ENCODE results near the gene CNKSR3. TPM values are rescaled to one million over a fixed set of nuclear protein-coding genes. Genes with fewer than 3 reads are reported as not detected.
A peak's percentile ranks its signal among the peaks of the same experiment; 100 is the strongest.

The CNKSR3 gene
- total and polyA plus RNA-seq, 2 donors from 2014 or later: 13.8 to 63.1 TPM

DNA sequence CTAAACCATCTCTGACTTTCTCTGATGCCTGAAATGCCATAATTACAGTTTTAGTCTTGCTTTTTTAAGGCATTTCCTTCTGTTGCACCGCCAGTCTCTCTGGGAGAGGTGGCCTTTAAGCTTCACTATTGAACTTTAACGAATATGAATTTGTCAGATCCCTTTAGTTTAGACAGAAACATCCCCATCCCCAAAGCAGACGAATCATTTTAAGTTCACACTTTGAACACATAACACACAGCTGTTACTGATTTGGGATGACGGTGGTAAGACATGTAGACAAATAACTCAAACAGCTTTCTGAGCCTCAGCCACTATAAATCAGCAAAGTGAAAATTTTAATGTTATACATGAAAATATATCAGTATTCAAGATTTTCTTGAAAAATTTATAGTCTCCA lies 146.7 kb downstream of the CNKSR3 start:
- intact Hi-C loops (cut with DNase I): no loop called here
- Histone ChIP-seq H3K9me3 (ENCODE audit: control insufficient read depth in 2 of 3, insufficient read depth in 1 of 3, low read length in 3 of 3) (no peaks in the 10 kb centered on the region), H3K27ac (ENCODE audit: low read depth in 2 of 2, low read length in 2 of 2) (no peak overlapping the region), H3K4me3 (ENCODE audit: low read length in 3 of 3) (no peak overlapping the region), H3K36me3 (ENCODE audit: control insufficient read depth in 2 of 3, insufficient read depth in 3 of 3, low read length in 3 of 3) (no peaks in the 10 kb centered on the region), H3K9ac (ENCODE audit: low read length in 3 of 3) (no peak overlapping the region), H3K4me1 (ENCODE audit: control insufficient read depth in 2 of 3, insufficient read depth in 2 of 3, low read depth in 1 of 3, low read length in 3 of 3) (no peaks in the 10 kb centered on the region), H3K27me3 (ENCODE audit: control insufficient read depth, insufficient read depth, low read length) (no peaks in the 10 kb centered on the region)
- FAIRE-seq: no peak
- DNase-seq: peak in 1 of 5 donors; percentile 65
- TF ChIP-seq, protein P1, sequence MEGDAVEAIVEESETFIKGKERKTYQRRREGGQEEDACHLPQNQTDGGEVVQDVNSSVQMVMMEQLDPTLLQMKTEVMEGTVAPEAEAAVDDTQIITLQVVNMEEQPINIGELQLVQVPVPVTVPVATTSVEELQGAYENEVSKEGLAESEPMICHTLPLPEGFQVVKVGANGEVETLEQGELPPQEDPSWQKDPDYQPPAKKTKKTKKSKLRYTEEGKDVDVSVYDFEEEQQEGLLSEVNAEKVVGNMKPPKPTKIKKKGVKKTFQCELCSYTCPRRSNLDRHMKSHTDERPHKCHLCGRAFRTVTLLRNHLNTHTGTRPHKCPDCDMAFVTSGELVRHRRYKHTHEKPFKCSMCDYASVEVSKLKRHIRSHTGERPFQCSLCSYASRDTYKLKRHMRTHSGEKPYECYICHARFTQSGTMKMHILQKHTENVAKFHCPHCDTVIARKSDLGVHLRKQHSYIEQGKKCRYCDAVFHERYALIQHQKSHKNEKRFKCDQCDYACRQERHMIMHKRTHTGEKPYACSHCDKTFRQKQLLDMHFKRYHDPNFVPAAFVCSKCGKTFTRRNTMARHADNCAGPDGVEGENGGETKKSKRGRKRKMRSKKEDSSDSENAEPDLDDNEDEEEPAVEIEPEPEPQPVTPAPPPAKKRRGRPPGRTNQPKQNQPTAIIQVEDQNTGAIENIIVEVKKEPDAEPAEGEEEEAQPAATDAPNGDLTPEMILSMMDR (IDR thresholded peaks at IDR 0.05; ENCODE audit: borderline replicate concordance, extremely low read depth, insufficient read depth): no peak

DNA sequence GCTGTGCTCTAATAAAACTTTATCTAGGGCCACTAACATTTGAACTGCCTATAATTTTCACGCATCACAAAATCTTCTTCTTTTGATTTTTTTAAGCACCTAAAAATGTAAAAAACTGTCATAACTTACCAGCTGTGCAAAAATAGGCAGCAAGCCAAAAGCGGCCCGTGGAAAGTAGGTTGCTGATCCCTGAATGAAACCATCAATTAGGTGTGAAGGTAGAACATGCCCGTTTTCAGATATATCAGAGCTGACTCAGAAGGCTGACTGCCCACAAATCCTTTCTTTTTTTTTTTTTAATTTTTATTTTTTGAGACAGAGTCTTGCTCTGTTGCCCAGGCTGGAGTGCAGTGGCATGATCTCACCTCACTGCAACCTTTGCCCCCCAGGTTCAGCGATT lies 149.0 kb downstream of the CNKSR3 start:
- DNase-seq (no peak), FAIRE-seq (no peak)
- H3K4me1 ChIP-seq (ENCODE audit: control insufficient read depth in 2 of 3, insufficient read depth in 2 of 3, low read depth in 1 of 3, low read length in 3 of 3): no peaks in the 10 kb centered on the region
- H3K27ac ChIP-seq (ENCODE audit: low read depth in 2 of 2, low read length in 2 of 2): no peak overlapping the region
- no peaks in the 10 kb centered on the region for H3K27me3 ChIP-seq (ENCODE audit: control insufficient read depth, insufficient read depth, low read length)
- intact Hi-C loops (cut with DNase I): no loop called here
- no peak overlapping the region for H3K4me3 ChIP-seq (ENCODE audit: low read length in 3 of 3)
- TF ChIP-seq, protein P1 (IDR thresholded peaks at IDR 0.05; ENCODE audit: borderline replicate concordance, extremely low read depth, insufficient read depth): no peak
- H3K9me3 ChIP-seq (ENCODE audit: control insufficient read depth in 2 of 3, insufficient read depth in 1 of 3, low read length in 3 of 3): no peaks in the 10 kb centered on the region
- no peak overlapping the region for H3K9ac ChIP-seq (ENCODE audit: low read length in 3 of 3)
- no peaks in the 10 kb centered on the region for H3K36me3 ChIP-seq (ENCODE audit: control insufficient read depth in 2 of 3, insufficient read depth in 3 of 3, low read length in 3 of 3)

DNA sequence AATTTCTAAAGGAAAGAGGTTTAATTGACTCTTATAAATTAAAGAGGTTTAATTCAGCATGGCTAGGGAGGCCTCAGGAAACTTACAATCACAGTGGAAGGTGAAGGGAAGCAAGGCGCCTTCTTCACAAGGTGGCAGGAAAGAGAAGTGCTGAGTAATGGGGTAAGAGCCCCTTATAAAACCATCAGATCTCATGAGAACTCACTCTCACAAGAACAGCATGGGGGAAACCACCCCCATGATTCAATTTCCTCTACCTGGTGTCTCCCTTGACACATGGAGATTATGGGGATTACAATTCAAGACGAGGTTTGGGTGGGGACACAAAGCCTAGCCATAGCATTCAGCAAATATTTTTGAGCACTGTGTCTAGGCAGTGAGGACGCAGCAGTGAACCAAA lies 150.0 kb downstream of the CNKSR3 start:
- no peak for FAIRE-seq
- TF ChIP-seq, protein P1 (IDR thresholded peaks at IDR 0.05; ENCODE audit: borderline replicate concordance, extremely low read depth, insufficient read depth): no peak
- no peaks in the 10 kb centered on the region for H3K27me3 ChIP-seq (ENCODE audit: control insufficient read depth, insufficient read depth, low read length)

DNA sequence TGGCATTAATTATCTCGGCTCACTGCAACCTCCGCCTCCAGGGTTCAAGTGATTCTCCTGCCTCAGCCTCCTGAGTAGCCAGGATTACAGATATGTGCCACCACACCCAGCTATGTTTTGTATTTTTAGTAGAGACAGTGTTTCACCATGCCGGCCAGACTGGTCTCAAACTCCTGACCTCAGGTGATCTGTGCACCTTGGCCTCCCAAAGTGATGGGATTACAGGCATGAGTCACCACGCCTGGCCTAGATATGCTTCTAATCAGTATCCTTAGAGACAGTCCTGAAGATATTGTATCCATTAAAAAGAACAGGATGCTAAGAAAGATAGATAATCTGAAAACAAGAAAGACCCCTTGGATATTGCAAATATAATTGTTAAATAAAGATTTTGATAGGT lies 150.8 kb downstream of the CNKSR3 start:
- FAIRE-seq: no peak
- DNase-seq: no peak
- H3K4me3 ChIP-seq (ENCODE audit: low read length in 3 of 3): no peak overlapping the region
- intact Hi-C loops (cut with DNase I): no loop called here
- H3K9me3 ChIP-seq (ENCODE audit: control insufficient read depth in 2 of 3, insufficient read depth in 1 of 3, low read length in 3 of 3): no peaks in the 10 kb centered on the region
- no peaks in the 10 kb centered on the region for H3K36me3 ChIP-seq (ENCODE audit: control insufficient read depth in 2 of 3, insufficient read depth in 3 of 3, low read length in 3 of 3)
- no peak overlapping the region for H3K9ac ChIP-seq (ENCODE audit: low read length in 3 of 3)
- H3K27me3 ChIP-seq (ENCODE audit: control insufficient read depth, insufficient read depth, low read length): no peaks in the 10 kb centered on the region
- H3K4me1 ChIP-seq (ENCODE audit: control insufficient read depth in 2 of 3, insufficient read depth in 2 of 3, low read depth in 1 of 3, low read length in 3 of 3): no peaks in the 10 kb centered on the region
- TF ChIP-seq, protein P1 (IDR thresholded peaks at IDR 0.05; ENCODE audit: borderline replicate concordance, extremely low read depth, insufficient read depth): no peak
- no peak overlapping the region for H3K27ac ChIP-seq (ENCODE audit: low read depth in 2 of 2, low read length in 2 of 2)

More for the DNA sequence above, 150.0 kb downstream of the CNKSR3 start:
- no peak for DNase-seq
- Histone ChIP-seq H3K36me3 (ENCODE audit: control insufficient read depth in 2 of 3, insufficient read depth in 3 of 3, low read length in 3 of 3) (no peaks in the 10 kb centered on the region), H3K9me3 (ENCODE audit: control insufficient read depth in 2 of 3, insufficient read depth in 1 of 3, low read length in 3 of 3) (no peaks in the 10 kb centered on the region), H3K4me3 (ENCODE audit: low read length in 3 of 3) (no peak overlapping the region), H3K27ac (ENCODE audit: low read depth in 2 of 2, low read length in 2 of 2) (no peak overlapping the region), H3K9ac (ENCODE audit: low read length in 3 of 3) (no peak overlapping the region), H3K4me1 (ENCODE audit: control insufficient read depth in 2 of 3, insufficient read depth in 2 of 3, low read depth in 1 of 3, low read length in 3 of 3) (no peaks in the 10 kb centered on the region)
- intact Hi-C loops (cut with DNase I): no loop called here

Measured in kidney (tissue), 14 donors.